GM12801 (cell line): ENCODE measurements around the gene MGAT5B.

Experiments used
- TF ChIP-seq, protein P1 (sequence below): IDR thresholded peaks from one replicate; pipeline ENCODE4 v1.5.1; 2011; ENCODE audit warnings: control low read depth; ENCODE audit not compliant: insufficient read length; ENCODE audit errors: extremely low read depth

MGAT5B gene

DNA sequence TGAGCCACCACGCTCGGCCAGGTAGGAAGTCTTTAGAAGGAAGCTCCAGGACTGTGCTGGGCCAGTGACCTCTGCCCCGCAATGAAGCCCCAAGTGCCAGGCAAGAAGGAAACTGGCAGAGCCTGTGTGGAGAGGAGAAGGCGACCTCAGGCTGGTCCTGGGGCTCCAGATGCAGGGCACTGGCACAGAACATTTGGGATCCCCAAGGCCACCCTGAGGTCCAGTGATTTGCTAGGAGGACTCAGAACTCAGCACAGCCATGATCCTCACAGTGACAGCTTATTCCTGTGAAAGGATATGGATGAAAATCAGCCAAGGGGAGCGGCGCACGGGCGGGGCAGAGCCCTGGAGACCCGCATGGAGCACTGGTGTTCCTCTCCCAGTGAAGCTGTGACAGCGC lies 24.1 kb downstream of the MGAT5B start:
- TF ChIP-seq, protein P1, sequence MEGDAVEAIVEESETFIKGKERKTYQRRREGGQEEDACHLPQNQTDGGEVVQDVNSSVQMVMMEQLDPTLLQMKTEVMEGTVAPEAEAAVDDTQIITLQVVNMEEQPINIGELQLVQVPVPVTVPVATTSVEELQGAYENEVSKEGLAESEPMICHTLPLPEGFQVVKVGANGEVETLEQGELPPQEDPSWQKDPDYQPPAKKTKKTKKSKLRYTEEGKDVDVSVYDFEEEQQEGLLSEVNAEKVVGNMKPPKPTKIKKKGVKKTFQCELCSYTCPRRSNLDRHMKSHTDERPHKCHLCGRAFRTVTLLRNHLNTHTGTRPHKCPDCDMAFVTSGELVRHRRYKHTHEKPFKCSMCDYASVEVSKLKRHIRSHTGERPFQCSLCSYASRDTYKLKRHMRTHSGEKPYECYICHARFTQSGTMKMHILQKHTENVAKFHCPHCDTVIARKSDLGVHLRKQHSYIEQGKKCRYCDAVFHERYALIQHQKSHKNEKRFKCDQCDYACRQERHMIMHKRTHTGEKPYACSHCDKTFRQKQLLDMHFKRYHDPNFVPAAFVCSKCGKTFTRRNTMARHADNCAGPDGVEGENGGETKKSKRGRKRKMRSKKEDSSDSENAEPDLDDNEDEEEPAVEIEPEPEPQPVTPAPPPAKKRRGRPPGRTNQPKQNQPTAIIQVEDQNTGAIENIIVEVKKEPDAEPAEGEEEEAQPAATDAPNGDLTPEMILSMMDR, result no peak

DNA sequence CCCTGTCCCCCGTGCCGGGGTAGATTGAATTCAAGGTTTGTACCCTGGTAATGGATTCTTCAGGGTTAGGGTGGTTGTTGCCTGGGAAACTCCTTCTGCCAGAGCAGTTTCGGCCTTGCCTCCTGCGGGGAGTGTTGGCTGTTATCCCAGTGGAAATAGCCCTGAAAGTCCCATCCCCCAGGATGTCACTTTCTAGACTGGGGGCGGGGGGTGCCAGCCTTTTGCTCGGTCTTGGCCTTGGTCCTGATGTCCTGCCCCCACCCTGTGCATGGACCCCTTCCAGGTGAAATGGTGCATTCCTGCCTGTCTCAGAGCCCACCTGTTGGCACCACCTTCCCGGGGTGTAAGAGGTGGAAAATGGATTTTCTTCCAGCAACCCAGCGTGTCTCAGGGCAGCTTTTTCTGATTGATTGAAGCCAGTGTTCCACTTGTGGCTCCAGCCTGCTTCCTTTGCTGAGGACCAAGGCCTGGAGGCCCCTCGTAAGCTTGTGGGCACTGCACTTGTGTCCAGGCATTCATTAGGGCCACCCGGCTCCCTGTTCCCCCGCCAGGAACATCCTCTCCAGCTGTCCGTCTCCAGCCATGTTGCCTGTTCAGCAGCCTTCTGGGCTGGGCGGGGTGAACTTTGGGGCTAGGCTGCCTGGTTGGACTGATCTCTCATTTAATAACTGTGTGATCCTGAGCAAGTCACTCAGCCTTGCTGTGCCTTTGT lies 25.6 kb downstream of the MGAT5B start:
- TF ChIP-seq, protein P1, result no peak

DNA sequence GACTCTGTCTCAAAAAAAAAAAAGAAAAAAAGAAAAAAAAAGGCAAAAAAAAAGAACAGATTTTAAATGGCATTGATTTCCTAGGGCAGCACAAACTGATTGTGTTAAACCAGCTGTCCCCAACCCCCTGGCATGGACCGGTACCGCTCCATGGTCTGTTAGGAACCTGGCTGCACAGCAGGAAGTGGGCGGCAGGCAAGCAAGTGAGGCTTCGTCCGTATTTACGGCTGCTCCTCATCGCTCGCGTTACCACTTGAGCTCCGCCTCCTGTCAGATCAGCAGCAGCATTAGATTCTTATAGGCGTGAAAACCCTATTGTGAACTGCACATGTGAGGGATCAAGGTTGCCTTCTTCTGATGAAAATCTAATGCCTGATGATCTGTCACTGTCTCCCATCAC lies 26.6 kb downstream of the MGAT5B start:
- TF ChIP-seq, protein P1, result no peak

DNA sequence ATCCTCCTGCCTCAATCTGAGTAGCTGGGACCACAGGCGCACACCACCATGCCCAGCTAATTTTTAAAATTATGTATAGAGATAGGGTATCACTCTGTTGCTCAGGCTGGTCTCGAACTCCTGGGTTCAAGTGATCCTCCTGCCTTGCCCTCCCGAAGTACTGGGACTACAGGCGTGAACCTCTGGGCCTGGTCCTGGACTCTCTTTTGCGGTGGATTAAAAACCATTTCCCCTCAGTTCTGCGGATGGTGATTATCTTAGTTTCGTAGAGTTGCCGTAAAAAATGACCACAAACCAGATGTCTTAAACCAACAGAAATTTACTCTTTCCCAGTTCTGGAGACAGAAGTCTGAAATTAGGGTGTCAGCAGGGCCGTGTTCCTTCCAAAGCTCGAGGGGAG lies 28.8 kb downstream of the MGAT5B start:
- TF ChIP-seq, protein P1, result no peak

DNA sequence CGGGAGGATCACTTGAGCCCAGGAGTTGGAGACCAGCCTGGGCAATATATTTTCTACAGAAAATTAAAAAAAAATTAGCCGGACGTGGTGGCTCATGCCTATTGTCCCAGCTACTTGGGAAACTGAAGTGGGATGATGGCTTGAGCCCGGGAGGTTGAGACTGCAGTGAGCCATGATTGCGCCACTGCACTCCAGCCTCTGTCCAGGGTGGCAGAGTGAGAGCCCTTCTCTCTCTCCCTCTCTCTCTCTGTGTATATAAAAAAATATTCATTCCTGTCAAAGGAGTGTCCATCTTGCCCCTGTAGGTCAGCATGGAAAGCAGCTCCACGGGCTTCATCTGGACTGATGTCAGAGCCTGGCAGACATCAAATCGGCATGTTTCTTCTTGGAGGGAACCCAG lies 31.2 kb downstream of the MGAT5B start:
- TF ChIP-seq, protein P1, result no peak

DNA sequence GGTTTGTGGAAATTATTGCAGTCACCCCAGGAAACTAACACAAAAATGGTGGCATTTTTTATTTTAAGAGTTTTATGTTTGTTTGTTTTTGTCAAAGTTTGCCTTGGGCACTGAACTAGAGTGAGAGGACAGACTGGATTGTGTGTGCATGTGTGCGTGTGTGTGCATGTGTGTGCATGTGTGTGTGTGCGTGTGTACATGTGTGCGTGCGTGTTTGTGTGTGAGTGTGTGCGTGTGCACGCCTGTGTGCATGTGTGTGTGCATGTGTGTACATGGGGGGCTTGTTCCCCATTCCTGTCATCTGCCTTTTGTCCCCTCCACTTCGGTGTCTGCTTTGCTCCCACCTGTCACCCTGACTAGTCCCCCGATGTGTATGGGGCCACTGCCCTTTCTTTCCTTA lies 32.5 kb downstream of the MGAT5B start:
- TF ChIP-seq, protein P1, result no peak

DNA sequence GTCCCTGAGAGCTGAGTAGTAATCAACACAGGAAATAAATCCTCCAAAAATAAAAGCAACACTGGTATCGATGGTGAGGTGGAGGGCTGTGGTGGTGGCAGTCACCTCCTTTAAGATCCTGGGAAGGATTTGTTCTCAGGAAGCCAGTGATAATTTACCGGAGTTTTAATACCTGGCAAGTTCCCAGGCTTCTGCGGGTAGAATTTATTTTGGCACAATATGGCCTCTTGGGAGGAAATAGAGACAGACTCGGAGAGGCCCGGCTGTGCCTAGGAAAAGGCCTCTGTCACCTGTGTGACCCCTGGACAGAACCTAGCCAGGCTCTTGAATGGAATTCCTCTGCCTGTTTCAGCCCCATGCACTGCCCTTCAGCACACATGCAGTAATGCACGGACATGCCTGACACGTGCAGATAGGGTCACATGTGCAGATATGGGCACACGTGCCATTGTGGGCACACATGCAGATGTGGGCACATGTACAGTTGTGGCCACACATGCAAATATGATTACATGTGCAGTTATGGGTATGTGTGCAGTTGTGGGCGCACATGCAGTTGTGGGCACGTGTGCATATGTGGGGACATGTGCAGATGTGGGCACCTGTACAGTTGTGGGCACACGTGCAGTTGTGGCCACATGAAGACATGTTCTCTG lies 33.5 kb downstream of the MGAT5B start:
- TF ChIP-seq, protein P1, result no peak
